ENCODE results near the gene FUT9.

FUT9 gene

GRCh38 chr6:96197241-96197640 lies 181.5 kb downstream of the FUT9 start:
- TF ChIP-seq CTCF (IDR thresholded peaks at IDR 0.05; ENCODE audit: insufficient read depth, low read length, poor library complexity, severe bottlenecking) = no peak
- DNase-seq (ENCODE audit: extremely low read depth, insufficient read length) = no peak
- Histone ChIP-seq H3K36me3 (ENCODE audit: control insufficient read depth, insufficient read depth, low read length) (no peaks in the 10 kb centered on the region), H3K4me3 (replicated peaks; ENCODE audit: low read depth, low read length) (no peak overlapping the region), H3K27me3 (replicated peaks; ENCODE audit: control insufficient read depth, insufficient read depth, low read length) (no peaks in the 10 kb centered on the region)

- no peaks in the 10 kb centered on the region for H3K36me3 ChIP-seq (ENCODE audit: control insufficient read depth, insufficient read depth, low read length)
- no peak overlapping the region for H3K4me3 ChIP-seq (replicated peaks; ENCODE audit: low read depth, low read length)
- no peak for TF ChIP-seq CTCF (IDR thresholded peaks at IDR 0.05; ENCODE audit: insufficient read depth, low read length, poor library complexity, severe bottlenecking)
- DNase-seq (ENCODE audit: extremely low read depth, insufficient read length) = no peak
- no peaks in the 10 kb centered on the region for H3K27me3 ChIP-seq (replicated peaks; ENCODE audit: control insufficient read depth, insufficient read depth, low read length)
Observed at GRCh38 chr6:96202571-96202970, 186.8 kb downstream of the FUT9 start.

- Histone ChIP-seq H3K4me3 (replicated peaks; ENCODE audit: low read depth, low read length) (no peak overlapping the region), H3K27me3 (replicated peaks; ENCODE audit: control insufficient read depth, insufficient read depth, low read length) (no peaks in the 10 kb centered on the region), H3K36me3 (ENCODE audit: control insufficient read depth, insufficient read depth, low read length) (no peaks in the 10 kb centered on the region)
- DNase-seq (ENCODE audit: extremely low read depth, insufficient read length) = no peak
- TF ChIP-seq CTCF (IDR thresholded peaks at IDR 0.05; ENCODE audit: insufficient read depth, low read length, poor library complexity, severe bottlenecking) = no peak
Observed at GRCh38 chr6:96211341-96211740, 195.6 kb downstream of the FUT9 start.

GRCh38 chr6:96212066-96212465 lies 196.3 kb downstream of the FUT9 start:
- TF ChIP-seq CTCF (IDR thresholded peaks at IDR 0.05; ENCODE audit: insufficient read depth, low read length, poor library complexity, severe bottlenecking) = no peak
- H3K27me3 ChIP-seq (replicated peaks; ENCODE audit: control insufficient read depth, insufficient read depth, low read length) = no peaks in the 10 kb centered on the region
- no peak overlapping the region for H3K4me3 ChIP-seq (replicated peaks; ENCODE audit: low read depth, low read length)
- no peaks in the 10 kb centered on the region for H3K36me3 ChIP-seq (ENCODE audit: control insufficient read depth, insufficient read depth, low read length)
- no peak for DNase-seq (ENCODE audit: extremely low read depth, insufficient read length)

GRCh38 chr6:96213784-96214183 lies 198.0 kb downstream of the FUT9 start:
- DNase-seq (ENCODE audit: extremely low read depth, insufficient read length) = no peak
- H3K4me3 ChIP-seq (replicated peaks; ENCODE audit: low read depth, low read length) = no peak overlapping the region
- no peaks in the 10 kb centered on the region for H3K27me3 ChIP-seq (replicated peaks; ENCODE audit: control insufficient read depth, insufficient read depth, low read length)
- no peaks in the 10 kb centered on the region for H3K36me3 ChIP-seq (ENCODE audit: control insufficient read depth, insufficient read depth, low read length)
- no peak for TF ChIP-seq CTCF (IDR thresholded peaks at IDR 0.05; ENCODE audit: insufficient read depth, low read length, poor library complexity, severe bottlenecking)

- DNase-seq (ENCODE audit: extremely low read depth, insufficient read length) = no peak
- no peaks in the 10 kb centered on the region for H3K27me3 ChIP-seq (replicated peaks; ENCODE audit: control insufficient read depth, insufficient read depth, low read length)
- H3K4me3 ChIP-seq (replicated peaks; ENCODE audit: low read depth, low read length) = no peak overlapping the region
- H3K36me3 ChIP-seq (ENCODE audit: control insufficient read depth, insufficient read depth, low read length) = no peaks in the 10 kb centered on the region
- no peak for TF ChIP-seq CTCF (IDR thresholded peaks at IDR 0.05; ENCODE audit: insufficient read depth, low read length, poor library complexity, severe bottlenecking)
Observed at GRCh38 chr6:96223695-96224094, 207.9 kb downstream of the FUT9 start.
